GM18520 (cell line): ENCODE results near the gene DET1.
"Not testable (repeated sequence)": the region's sequence is repeated elsewhere in the genome, so short reads cannot be mapped to it uniquely, and the experiment has no call there.

Experiments used
- ATAC-seq: cut with Tn5 transposase; IDR thresholded peaks from one replicate; pipeline ENCODE4 v1.9.1; 2021; ENCODE audit not compliant: unreplicated experiment

Gene DET1

GRCh38 chr15:88498996-88499395 is 47.5 kb downstream of the DET1 start:
- ATAC-seq: no peak

DNA sequence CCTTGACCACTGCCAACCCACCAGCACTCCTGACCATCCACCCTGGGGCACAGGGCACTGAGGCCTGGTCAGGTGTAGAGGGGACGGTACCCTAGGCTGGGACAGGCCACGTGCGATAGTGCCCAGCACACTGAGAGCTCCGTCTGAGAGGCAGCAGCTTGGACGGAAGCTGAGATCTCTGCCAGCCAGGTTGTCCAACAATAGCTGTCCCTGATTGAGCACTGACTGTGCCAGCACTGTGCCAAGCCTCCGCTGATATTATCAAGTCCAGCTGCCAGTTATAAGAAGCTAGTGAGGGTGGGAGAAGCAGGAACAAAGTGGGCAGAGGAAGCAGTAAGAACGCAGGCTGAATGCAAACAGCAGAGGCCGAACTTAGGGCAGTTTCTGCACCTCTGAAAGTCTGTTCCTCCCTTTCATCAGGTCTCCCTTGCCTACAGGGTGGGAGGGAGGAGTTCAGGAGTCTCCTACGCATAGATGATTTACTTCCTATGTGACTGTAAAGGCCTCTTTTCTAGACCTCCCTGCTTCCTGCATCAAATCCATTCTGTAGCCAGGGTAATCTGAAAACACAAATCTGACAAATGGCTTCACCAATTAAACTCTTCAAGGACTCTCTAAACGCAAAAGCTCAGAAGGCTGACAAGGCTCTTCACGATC is 49.2 kb downstream of the DET1 start:
- ATAC-seq: no peak

DNA sequence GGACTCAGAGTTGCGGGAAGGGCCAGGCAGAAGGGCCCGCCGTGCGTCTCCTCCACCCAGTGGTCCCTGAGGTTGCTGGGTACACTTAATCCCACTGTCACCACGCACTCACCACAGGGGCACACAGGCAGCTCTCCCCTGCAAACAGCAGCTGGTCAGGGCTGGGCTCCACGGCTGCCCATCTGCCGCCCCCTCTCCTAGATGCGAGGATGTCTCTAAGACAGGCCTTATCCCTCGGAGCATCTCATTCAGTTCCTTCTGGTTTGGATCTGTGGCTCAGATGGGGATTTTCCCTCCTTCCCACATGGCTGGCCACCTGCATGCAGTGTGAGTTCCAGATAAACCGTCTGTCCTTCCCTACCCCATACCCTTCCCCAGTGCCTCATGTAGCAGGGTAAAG is 52.6 kb downstream of the DET1 start:
- ATAC-seq: no peak

DNA sequence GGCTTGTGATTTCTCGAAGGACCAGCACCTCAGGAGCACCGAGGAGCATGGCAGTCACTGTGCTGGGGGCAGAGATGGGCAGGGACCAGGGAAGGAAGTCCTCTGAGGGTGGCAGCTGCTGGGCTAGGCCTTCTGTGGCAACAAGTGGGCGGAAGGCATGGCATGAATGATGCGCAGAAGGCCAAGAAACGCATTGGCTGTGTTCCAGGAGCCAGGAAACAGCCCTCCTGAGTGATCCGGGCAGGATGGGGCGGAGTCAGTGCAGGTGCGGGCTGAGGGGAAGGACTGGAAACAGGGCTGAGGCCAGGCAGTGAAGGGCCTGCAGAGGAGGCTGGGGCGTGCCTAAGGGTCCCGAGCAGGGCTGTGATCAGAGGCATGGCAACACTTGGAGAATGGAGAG is 55.3 kb downstream of the DET1 start:
- no peak for ATAC-seq

DNA sequence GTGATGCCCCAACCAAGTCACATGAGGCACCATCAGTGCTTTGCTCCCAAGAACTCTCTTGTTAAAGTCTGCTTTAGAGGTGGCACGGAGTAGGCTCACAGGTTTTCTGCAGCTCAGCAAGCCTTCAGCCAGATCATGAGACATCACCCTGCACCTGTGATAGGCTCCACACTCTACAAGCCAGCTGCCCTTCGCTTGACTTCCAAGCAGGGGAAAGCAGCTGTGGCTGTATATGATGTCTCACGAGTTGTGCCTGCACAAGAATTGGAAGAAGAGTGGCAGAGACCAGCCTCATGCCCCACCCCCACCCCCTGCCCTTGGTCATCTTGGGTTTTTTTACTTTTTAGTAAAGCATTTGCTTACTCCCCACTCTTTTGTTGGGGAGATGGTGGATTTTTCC is 56.4 kb downstream of the DET1 start:
- no peak for ATAC-seq

DNA sequence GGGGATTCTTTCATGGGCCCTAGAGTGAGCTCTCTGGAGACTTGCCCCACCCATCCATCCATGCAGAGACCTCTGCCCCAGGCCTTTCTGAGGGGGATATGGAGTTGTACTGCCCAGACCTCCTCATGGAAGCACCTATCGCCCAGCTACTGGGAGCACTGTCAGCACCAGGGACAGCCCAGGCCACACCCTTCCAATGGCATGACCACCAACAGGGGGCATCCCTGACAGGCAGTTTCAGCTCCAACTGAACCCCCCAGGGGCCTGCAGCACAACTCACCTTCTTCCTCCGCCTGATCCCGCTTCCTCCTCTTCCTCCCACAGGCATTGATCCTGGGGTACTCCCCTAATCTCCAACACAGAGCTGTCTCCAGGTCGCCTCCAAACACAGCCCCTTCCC is 57.2 kb downstream of the DET1 start:
- no peak for ATAC-seq

DNA sequence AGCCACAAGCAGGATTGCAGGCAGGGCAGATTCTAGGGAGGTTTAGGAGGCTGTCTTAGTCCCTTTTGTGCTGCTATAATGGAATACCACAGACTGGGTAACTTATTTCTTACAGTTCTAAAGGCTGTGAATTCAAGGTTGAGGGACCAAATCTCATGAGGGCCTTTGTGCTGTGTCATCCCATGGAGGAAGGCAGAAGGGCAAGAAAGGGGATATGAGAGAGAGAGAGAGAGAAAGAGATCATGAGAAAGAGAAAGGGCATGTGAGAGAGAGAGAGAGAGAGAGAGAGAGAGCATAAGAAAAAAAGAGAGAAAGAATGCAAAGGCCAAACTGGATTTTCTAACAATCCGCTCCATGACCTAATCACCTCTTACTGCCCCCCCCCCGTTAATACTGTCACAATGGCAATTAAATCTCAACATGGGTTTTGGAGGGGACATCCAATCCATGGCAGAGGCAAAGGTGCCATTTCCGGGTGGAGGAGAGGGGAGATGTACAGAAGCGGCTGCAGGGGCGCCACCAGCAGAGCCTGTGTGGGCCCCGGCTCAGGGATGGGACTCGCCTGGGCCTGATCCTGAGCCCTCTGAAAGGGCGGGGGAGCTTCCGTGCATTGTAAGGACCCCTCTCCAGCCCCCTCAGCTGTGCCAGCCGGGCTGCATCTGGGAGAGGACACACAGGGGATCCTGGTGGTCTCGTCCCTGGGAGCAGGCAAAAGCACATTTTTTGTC is 58.5 kb downstream of the DET1 start:
- ATAC-seq: no peak

- ATAC-seq: no peak
Measured at GRCh38 chr15:88487178-88487795, 59.2 kb downstream of the DET1 start.

GRCh38 chr15:88484682-88485331 is 61.7 kb downstream of the DET1 start:
- no peak for ATAC-seq

- ATAC-seq: no peak
Measured at GRCh38 chr15:88482263-88482662, 64.2 kb downstream of the DET1 start.

DNA sequence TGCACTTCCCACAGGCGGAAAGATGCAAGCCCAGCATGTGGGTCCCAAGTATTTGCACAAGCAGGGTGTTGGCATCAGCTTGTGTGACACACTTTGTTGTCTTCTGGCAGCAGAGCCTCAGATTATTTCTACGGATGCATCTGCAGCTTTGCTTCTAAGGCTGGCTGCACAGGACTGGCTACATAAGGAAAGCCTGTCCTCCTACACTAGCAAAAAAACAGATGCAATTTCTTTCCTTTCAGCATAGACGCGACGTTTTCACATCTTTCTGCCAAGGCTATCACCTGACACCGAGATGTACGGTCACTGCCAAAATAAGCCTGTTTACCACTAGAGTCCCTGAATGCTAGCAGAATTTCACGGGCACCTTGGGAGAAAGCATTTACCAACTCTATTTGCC is 65.5 kb downstream of the DET1 start:
- no peak for ATAC-seq

DNA sequence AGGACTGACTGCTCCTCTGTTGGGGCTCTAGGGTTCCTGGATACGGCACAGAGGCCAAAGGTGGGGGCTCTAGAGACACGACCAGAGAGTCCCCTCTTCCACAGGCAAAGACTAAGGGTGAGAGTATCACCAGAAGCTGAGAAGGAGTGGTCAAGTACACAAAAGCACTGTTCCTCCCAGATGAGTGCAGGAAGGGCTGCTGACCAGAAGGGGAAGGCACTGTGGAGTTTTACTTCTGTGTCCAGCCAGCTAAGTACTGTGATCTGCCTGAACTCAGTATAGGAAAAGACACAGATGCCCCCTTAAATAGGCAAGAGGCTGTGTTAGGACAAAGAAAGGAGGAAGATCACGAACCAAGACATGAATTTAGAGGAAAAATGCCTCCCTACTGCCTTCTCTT is 67.3 kb downstream of the DET1 start:
- ATAC-seq: no peak

- ATAC-seq: no peak
Measured at GRCh38 chr15:88477904-88478303, 68.6 kb downstream of the DET1 start.

DNA sequence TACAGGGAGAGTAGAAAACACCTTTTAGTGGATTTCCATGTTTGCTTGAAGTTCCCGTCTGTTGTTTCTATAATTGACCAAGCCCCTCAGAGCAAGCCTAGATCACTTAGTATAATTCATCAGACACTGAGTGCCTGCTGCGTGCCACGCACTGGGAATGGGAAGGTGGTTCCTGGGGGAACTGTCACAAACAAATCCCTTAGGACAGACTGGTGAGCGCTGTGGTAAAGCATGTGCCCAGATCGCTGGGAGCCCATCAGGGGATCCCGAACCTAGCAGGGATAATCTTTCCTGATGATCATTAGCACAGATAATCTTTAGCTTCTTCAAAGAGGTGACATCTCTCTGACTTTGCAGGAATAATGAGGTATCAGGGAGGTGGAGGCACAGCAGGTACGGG is 69.4 kb downstream of the DET1 start:
- no peak for ATAC-seq

GRCh38 chr15:88476635-88477060 is 69.8 kb downstream of the DET1 start:
- no peak for ATAC-seq

- ATAC-seq: not testable (repeated sequence)
Measured at GRCh38 chr15:88473661-88474293, 72.7 kb downstream of the DET1 start.

DNA sequence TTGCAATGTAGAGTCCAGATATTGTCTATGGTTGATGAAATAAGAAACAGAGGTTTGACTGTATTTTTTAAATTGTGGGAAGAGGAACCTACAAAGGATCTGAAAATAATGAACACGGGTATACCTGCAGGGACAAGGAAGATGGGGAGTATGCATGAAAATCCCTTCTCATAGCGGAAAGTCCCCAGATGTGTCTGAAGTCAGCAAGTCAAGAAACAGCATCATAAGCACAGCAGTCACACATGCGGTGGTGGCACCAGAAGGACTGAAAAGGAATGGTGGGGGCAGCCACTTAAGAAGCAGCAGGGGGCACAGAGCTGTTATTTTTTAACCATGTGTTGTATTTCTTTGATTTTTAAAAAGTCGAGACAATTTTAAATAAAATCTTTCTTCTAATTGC is 74.3 kb downstream of the DET1 start:
- no peak for ATAC-seq

DNA sequence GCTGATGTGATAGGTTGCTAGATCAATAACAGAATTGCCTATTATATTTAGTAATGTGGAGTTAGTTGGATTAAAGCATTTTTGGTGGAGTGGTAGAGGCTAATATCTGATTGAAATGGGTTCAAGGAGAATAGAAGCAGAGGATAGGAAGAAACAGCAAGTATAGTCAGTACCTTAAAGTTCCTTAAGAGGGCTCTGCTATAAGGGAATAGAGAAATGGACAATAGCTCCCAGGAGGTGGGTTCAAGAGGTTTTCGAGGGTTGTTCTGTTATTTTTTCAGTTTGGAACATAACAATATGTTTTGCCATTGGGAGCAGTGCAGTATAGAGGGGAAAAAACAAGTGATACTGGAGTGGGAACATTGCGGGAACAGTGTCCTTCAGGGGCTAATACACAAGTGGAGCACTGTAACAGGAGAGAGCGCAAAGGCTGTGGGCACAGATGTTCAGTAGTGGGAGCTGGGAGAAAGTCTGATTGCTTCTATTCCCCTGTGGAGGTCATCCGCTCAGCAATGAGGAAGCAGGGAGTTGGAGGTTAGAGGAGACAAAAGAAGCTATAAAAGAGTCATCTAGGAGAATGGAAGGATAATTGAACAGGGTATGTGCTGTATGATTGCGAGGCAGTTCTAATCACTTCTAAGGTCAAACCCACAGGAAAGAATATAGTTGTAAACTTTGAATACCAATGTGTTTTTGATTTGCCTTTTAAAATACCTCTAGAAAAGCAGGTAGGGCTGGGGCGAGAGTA is 75.7 kb downstream of the DET1 start:
- no peak for ATAC-seq

DNA sequence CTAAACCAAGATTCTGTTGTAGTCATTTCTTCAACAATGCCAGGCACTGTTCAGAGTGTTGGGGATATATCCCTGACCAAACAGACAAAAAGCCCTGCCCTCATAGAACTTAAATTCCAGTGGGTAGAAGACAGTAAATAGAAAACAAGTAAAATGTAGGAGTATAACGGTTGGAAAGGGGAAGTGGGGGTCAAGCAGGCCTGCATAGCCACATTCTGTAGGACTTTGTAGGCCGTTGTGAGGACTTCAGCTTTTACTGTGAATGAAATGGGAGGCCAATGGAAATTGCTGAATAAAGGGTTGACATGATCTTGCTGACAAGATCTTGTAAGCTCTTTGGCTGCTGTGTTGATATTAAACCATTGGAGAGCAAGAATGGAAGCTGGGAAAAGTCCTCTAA is 77.2 kb downstream of the DET1 start:
- ATAC-seq: no peak

- not testable (repeated sequence) for ATAC-seq
Measured at GRCh38 chr15:88468721-88469120, 77.8 kb downstream of the DET1 start.
